ENCODE results near the gene PRCC.

Gene PRCC

DNA sequence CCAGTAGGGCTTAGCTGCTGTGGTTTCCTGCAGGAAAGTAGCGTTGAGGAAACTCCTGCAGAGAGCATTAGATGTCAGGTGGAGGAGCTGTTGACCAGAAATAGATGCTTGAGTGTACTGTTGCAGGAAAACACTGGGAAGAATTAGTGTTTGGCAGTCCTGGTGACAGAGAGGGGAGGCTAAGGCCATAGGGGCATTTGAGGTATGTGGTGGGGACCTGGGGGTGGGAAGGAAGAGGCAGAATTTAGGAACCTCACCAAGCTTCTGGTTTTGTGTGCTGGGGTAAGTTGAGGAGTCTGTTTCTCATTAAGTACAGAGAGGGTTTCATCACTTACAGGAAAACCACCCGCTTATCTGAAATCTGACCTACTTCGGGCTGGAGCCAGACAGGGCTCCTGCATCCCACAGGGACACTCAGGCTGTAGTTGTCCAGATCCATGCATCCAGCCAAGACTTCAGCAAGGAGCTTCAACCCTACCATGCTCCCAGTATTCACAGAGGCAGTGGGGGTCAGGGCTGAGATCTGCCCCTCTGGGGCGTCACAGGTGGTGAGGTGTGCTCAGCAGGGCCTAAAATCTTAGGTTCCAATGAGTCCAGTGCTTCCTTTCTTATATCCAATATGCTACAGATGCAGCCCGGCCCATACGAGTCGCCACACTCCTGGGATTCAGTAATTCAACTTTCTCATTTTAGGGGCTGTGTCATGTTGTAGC, 34.2 kb downstream of the PRCC start:
- DNase-seq = peak; percentile 99

GRCh38 chr1:156802421-156802935, 35.1 kb downstream of the PRCC start:
- no peak for DNase-seq

DNA sequence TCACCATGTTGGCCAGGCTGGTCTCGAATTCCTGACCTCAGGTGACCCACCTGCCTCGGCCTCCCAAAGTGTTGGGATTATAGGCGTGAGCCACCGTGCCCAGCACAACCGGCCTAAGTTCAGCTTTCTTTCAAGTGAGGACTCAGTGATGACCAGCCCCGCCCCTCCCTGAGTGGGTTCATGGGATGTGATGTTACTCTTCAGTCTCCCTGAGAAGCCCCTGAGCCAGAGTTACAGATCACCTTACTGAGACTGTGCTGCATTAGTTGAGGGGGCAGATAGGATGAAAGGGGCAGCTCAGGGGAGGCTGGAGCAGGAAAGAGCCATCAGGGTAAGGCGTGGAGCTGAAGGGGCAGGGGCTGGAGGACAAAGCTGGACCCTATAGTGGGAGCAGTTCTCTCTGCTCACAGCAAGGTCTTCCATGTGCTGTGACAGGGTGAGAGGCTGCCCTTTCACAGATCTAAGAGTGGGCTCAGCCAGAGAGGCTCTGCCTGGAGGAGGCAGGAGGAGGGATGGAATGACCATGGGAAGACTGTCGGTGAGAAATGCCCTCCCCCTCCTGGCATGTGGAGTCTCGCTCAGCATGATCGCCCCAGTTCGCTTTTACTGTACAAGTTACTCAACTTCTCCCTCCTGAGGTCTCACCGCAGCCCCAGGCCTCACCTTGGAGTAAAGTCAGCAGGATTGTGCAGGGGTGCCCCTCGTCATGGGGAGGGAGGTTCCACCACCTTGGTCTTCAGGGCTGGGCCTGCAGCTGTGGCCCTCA, 35.9 kb downstream of the PRCC start:
- no peak for DNase-seq

DNA sequence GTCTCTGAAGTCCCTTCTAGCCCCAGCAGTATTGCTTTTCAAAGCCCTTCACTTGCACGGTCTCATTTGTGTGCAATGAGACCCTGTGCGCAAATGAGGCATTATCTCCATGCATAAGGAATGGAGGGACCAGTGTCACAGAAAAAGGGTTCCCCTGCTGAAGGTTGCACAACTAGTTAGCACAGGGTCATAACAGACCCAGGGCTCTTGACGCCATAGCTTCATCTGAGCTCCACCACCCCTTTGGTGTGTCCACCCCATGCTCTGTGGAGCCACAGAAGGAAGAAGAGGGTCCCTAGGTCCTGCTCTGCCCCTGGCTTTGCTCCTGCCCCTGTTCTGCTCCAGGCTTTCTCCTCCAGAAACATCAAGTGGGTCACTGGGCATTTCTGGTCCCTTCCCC, 36.7 kb downstream of the PRCC start:
- DNase-seq = no peak

- peak; percentile 51 for DNase-seq
Measured at GRCh38 chr1:156804572-156805243, 37.4 kb downstream of the PRCC start.

GRCh38 chr1:156805766-156806511, 38.6 kb downstream of the PRCC start:
- peak; percentile 92 for DNase-seq

DNA sequence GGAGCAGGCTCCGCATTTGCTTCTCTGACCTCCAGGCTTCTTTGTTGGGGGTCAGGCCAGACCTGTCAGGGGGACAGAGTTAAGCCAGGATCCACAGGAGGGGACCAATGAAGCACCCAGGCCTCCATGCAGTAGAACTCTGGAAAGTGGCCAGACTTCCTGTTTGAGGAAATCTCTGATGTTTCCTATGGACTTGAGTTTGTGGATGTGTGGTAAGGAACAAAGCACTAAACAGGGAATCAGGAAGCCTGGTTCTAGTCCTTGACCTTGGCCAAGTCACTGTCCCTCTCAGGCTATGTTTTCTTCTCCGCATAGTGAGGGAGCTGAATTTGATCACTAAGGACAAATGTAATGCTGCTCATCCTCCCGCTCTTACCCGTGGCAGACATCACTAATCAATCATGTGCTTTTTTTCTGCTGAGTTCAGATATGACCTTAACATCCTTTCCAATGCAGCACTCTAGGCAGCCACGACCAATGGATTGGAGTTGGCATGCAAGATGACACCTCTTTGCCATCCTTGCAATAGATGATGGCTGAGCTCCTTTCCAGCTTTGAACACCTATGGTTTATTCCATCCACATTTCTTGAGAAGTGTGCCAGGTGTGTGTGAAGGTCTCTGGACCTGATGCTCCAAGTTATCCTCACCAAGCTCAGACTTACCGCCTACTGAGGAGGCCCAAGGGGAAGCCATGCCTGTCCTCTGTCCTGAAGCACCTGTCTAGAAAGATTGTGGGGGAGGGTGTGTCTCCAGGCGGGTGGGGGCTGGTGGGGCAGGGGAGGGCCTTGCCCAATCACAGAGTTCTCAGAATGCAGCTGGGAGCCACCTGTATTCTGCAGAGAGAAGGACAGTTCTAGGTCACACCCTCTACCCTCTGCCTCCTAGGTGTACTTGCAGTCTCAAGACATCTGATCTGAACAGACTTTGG, 39.4 kb downstream of the PRCC start:
- DNase-seq = no peak

DNA sequence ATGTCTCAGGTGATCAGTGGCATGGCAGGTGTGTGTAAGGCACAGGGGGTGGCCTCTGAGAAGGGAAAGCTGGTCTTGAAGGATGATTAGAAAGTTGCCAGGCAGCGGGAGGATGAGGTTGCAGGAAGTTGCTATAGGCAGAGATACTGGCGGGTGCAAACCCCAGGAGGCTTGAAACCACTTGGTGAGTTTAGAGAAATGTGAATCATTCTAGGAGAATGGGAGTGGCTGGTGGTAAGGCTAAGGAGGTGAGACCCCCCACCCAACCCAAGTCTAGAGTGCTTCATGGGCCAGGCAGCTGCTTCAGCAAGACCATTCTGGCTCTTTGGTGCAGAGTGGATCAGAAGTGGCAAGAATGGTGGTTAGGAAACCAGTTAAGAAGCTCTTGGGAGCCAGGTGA, 40.3 kb downstream of the PRCC start:
- no peak for DNase-seq

DNA sequence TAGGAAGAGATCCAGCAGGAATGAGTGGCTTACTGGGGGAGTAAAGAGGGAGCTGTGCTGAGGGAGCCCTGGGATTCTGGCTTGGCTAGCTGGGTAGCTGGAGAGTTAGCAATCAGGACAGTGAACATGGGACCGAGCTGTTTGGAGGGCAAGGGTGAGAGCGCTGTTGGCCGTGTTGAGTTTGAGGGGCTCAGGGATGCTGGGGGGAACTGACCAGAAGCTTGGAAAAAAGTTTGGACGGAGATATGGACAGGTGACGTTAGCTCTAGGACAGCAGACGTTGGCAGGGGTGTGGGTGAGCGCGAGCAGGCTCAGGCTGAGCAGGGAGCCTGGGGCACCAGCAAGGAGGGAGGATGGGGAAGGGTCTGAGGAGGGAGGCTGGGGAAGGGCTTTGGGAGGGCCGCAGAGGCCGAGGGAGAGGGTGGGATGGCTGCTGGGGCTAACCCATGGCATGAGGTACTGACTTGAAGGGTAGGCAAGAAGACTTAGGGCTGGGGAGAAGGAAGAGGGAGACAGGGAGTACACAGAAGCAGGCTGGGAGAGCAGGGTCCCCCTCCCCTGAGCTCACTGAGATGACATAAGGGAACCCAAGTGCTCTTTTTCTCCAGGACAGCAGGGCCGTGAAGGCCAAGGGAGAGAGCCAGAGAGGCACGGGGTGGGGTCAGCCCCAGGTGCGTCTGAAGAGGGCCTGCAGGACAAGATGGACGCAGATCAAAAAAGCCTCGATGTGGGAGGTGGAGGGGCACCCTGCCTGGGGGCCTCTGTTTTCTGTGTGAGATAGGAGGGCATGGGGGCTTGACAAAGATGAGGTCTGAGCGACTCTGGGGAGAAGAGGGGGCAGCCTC, 41.1 kb downstream of the PRCC start:
- no peak for DNase-seq

- DNase-seq = no peak
Measured at GRCh38 chr1:156809281-156809680, 41.9 kb downstream of the PRCC start.

DNA sequence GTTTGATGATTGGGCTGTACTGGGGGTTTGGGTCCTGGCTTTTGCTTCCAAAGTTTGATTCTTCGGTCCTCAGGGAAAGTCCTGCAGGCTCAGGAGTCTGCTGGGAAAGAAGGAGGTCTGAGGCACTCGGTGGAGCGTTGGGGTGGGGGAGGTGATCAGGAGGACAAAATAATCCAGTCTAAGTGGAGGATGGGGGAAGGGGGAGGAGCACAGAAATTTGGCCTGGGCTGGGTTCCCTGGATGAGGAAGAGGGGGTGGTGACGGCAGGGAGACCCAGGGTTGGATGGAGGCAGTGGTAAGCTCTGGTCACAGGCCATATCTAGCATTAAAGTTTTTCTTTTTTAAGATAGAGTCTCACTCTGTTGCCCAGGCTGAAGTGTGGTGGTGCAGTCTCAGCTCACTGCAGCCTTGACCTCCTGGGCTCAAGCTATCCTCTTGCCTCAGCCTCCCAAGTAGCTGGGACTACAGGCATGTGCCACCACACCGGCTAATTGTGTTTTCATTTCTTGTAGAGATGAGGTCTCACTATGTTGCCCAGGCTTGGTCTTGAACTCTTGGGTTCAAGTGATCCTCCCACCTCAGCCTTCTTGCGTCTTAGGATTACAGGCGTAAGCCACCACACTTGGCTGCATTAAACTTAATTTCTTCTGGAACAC, 42.5 kb downstream of the PRCC start:
- no peak for DNase-seq

- no peak for DNase-seq
Measured at GRCh38 chr1:156811168-156811567, 43.8 kb downstream of the PRCC start.

DNA sequence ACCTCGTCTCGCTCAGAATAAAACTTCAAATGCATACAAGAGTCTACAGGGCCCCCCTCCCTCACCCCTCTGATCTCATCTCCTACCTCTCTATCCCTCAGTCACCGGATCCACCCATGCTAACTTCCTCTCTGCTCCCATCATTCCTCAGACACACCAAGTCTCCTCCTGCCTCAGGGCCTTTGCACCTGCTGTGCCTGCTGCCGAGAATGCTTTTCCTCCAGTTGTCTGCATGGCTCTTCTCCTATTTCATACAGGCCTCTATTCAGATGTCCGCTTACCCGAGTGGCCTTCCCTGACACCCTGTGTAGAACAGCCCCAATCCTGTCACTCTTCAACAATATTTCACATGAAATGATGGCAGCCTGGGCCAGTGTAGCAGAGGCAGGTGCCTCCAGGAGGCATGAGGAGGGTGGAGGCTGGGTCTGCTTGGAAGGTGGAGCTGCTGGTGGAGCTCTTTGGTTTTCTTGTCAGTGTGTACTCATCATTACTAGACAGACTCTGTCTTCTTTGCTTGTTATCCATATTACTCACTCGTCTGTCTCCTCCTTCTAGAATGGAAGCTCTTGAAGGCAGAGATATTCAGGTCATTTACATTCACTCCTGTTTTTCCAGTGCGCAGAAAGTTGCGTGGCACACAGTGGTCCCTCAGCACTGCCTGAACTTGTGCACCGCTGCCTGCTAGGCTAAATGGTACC, 45.1 kb downstream of the PRCC start:
- DNase-seq = no peak

DNA sequence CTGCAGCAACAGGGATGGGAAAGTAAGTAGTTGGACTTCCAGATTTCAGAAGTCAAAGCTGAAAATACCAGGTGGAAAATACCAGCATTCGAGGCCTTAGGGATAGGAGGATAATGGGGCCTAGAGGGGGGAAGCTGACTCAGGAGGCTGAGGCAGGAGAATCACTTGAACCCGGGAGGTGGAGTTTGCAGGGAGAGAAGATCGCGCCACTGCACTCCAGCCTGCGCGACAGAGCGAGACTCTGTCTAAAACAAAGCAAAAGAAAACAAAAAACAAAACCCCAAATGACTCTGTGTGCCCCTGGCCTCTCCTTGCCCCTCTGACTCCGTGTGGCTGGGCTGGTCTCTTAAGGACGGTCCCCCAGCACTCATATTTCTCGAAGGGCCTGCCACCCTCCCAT, 46.0 kb downstream of the PRCC start:
- no peak for DNase-seq

- no peak for DNase-seq
Measured at GRCh38 chr1:156813750-156814570, 46.6 kb downstream of the PRCC start.

DNA sequence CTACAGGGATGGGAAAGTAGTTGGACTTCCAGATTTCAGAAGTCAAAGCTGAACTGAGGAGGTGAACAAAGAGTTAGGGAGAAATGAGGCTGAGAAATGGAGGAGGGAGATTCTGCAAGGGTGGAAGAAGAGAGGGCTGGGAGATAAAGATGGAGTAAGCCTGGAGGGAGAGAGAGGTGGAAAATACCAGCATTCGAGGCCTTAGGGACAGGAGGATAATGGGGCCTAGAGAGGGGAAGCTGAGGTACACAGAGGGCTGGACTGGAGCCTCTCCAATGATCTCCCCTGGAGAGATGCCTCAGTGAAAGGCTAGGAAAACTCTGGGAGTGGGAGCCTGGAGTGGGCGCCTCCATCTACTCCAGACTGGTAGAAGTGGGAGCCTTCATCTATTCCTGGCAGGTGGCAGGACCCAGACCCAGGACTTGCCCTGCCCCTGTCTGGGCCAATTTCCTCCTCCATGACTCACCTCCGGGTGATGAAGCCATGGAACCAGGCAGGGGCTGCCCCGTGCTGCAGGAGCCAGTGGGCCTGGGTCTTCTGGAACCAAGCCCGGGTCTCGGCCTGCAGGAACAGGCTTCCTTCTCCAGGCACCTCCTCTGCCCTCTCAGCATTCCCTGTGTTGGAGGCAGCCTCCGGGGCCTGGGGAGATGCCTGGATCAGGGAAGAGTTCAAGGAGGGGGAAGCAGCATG, 47.4 kb downstream of the PRCC start:
- no peak for DNase-seq

- peak; percentile 52 for DNase-seq
Measured at GRCh38 chr1:156815307-156815826, 48.0 kb downstream of the PRCC start.

DNA sequence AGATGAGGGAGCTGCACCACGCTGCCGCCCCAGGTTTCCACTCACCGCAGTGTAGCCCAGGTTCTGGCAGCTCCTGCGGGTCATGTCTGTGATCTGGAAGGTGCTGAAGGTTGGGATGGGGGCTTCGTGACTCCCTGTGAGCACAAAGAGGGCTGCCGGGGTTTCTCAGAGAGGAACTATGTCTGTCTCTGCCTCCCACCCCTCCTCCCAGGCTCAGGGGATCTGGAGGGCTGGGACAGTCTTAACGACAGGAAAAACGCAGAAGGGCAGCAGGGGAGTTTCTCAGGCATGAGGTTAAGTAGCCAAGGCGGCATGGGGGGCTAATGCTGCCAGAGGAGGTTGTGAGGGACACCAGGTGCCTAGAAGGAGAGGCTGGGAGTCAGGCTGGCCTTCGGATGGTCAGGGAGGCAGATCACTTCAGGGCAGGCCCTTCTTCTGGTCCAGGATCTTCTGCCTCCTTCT, 48.7 kb downstream of the PRCC start:
- DNase-seq = no peak

Measured in fibroblast of skin of right quadriceps (primary cell).